HPDE6-E6E7 (cell line): ENCODE measurements around the gene SEPTIN8.
"Not testable (repeated sequence)": the region's sequence is repeated elsewhere in the genome, so short reads cannot be mapped to it uniquely, and the experiment has no call there.

Experiments used
- DNase-seq: peaks from one replicate; pipeline ENCODE4 v3.0.0; 2011; ENCODE audit warnings: missing footprints; ENCODE audit errors: extremely low spot score

SEPTIN8 gene

GRCh38 chr5:132812781-132813598 lies 36.0 kb upstream of the SEPTIN8 start, which contains the start of gene SOWAHA:
Gene SOWAHA (plus strand): TSS chr5:132813302. CDS start chr5:132813622, 320 bp downstream.
- no peak for DNase-seq

DNA sequence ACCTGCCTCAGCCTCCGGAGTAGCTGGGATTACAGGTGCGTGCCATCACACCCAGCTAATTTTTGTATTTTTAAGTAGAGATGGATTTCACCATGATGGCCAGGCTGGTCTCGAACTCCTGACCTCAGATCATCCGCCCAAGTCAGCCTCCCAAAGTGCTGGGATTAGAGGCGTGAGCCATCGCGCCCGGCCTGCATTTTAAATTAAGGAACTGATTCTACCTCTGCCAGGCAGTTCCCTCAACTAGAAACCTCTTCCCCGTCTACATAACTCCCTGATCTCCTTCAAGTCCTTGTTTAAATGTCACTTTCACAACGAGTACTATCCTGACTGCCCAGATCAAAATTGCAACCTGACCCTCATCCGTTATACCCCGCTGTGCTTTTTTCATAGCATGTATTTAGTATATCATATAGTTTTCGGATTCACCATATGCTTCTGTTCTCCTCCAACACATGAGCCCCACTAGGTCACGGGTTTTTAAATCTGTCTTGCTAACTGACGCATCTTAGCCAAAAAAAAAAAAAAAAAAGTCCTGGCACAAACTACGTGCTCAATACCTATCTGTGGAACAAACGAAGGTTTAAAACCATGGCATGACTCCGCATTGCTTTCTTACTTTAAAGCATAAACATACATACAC lies 35.2 kb upstream of the SEPTIN8 start:
- DNase-seq, result no peak

DNA sequence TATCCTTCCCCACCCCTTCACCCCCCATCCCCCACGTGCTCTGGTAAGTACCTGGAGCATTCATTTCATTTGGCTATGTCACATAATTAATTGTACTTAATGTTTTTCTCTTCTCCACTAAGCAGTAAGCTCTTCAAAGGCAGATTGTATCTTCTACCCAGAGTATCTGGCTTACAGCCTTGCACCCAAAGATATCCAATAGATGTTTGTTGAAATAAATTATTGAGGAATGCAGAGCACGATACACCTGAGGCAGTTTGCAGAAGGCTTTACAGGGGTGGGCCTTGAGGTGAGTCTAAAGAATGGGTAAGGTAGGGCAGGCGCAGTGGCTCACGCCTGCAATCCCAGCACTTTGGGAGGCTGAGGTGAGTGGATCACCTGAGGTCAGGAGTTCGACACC lies 33.6 kb upstream of the SEPTIN8 start:
- DNase-seq, result no peak

DNA sequence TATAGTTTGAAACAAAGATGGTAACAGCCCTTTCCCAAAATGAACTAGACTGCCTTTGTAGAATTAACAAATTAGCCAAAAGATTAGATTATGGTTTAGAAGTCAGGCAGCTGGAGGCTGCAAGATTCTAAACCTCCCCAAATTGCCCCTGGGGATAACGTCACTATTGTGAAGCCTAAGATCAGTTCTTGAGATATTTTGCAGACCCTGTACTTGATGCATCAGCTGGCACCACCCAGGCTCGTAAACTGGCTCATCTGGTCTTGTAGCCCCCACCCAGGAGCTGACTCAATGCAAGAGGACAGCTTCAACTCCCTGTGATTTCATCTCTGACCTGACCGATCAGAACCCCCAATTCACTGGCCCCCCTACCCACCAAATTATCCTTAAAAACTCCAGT lies 31.8 kb upstream of the SEPTIN8 start:
- DNase-seq, result no peak

- no peak for DNase-seq
Observed at GRCh38 chr5:132808448-132808847, 31.4 kb upstream of the SEPTIN8 start.

GRCh38 chr5:132807163-132807838 lies 30.3 kb upstream of the SEPTIN8 start:
- no peak for DNase-seq

GRCh38 chr5:132806804-132807162 lies 29.7 kb upstream of the SEPTIN8 start:
- not testable (repeated sequence) for DNase-seq

- DNase-seq, result not testable (repeated sequence)
Observed at GRCh38 chr5:132805872-132806271, 28.8 kb upstream of the SEPTIN8 start.

DNA sequence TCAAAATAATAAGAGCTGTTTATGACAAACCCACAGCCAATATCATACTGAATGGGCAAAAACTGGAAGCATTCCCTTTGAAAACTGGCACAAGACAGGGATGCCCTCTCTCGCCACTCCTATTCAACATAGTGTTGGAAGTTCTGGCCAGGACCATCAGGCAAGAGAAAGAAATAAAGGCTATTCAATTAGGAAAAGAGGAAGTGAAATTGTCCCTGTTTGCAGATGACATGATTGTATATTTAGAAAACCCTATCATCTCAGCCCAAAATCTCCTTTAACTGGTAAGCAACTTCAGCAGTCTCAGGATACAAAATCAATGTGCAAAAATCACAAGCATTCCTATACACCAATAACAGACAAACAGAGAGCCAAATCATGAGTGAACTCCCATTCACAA lies 27.2 kb upstream of the SEPTIN8 start:
- DNase-seq, result not testable (repeated sequence)

DNA sequence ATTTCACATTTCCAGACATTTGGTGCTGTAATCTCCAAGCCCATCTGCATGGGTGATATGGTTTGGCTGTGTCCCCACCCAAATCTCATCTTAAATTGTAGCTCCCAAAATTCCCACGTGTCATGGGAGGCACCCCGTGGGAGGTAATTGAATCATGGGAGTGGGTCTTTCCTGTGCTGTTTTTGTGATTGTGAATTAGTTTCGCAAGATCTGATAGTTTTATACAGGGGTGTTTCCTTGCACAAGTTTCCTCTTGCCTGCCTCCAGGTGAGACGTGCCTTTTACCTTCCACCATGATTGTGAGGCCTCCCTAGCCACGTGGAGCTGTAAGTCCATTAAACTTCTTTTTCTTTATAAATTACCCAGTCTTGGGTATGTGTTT lies 25.6 kb upstream of the SEPTIN8 start:
- DNase-seq, result not testable (repeated sequence)

DNA sequence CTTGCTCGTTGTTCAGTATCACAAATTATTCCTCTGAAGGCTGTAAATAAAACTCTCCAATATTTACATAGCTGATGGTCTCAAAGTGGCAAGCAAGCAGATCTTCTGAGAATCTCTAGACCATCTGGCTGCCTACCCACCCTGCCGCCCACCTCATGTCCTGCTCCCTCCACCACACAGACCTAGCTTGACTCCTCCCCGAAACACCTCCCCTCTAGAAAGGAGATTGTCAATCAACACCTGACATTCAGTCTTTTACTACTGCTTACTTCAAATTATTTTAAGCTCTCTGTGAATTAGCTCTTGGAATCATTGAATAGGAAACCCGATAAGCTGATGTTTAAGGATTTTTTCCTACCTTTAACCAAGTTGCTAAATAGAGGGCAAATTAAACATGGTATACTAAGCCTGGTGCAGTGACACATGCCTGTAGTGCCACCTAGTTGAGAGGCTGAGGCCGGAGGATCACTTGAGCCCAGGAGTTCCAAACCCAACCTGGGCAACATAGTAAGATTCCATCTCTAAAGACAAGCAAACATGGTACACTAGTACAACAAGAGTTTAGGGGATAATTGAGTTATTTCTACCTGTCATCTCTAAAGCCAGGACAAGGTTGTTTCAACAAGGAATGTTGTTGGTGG lies 25.1 kb upstream of the SEPTIN8 start:
- no peak for DNase-seq

DNA sequence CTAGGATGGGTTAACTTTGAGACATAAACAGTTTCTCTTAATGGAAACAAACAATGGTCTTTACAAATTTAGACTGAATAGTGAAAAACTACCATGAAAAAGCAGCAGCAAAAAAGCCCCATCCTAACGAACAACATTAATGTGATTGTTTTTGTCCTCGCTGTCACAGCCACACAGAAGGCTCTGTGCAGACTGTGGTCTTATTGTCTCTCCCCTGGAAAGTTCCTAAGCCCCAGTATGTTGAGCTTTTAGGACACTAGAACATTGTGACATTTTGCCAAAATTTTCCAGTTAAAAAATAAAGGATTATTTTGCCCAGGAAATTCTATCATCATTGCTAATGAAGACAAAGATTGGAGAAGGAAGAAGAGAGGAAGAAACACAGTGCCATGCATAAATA lies 23.5 kb upstream of the SEPTIN8 start:
- no peak for DNase-seq

DNA sequence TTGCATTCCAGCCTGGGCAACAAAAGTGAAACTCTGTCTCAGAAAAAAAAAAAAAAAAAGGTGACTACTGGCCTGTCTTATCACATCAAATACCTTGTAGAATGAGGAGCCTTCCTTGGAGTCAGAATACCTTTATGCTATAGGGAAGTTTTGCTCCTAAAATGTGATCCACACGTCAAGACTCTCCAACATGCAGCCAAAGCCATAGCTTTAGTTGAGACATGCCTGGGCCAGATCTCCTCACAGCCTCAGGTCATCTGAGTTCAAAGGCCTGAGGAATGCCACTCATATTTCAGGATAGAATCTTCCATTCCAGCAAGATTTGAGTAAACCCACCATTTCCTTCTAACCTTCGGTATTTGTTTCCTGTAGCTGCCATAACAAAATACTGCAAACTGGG lies 22.4 kb upstream of the SEPTIN8 start:
- DNase-seq, result no peak

DNA sequence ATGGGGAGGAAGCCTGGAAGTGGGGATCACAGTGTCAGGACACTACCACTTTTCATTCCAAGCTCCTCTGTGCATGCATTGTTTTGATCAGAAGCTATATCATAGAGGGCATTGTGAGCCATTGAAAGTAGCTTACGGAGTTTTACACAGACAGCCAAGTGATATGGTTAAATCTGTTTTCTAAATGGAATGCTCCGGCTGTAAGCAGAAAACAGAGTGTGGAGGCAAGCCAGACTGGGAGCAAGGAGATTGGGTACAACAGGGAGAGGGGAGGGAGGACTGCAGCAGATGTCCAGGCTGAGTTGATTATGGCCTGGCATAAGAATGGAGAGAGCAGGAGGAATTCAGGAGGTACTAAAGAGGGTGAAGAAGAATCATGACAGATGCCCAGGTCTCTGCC lies 20.6 kb upstream of the SEPTIN8 start:
- no peak for DNase-seq

- DNase-seq, result no peak
Observed at GRCh38 chr5:132791026-132791425, 14.0 kb upstream of the SEPTIN8 start.

GRCh38 chr5:132790201-132790865 lies 13.3 kb upstream of the SEPTIN8 start:
- no peak for DNase-seq

GRCh38 chr5:132788990-132789886 lies 12.2 kb upstream of the SEPTIN8 start:
- DNase-seq, result no peak

DNA sequence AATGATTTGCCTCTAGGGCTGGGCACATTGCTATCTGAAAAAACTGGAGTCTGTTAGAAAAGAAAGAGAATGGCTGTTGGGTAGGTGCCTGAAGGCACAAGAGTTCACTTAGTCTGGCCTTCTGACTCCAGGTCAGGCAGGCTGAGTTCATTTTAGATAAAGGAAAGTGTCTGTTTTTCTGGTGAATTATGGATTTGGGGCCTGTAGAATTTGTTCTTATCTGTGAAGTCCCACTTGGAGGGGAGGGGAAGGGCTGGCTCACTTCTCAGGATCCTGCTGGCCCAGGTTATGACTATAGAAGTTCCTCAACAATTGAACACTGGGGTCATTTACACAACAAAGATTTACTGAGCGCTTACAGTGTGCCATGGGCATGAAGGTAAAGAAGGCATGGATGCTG lies 11.5 kb upstream of the SEPTIN8 start:
- DNase-seq, result no peak

GRCh38 chr5:132787076-132787475 lies 10.0 kb upstream of the SEPTIN8 start:
- no peak for DNase-seq

- DNase-seq, result no peak
Observed at GRCh38 chr5:132785864-132786263, 8.8 kb upstream of the SEPTIN8 start.

GRCh38 chr5:132785365-132785764 lies 8.3 kb upstream of the SEPTIN8 start:
- DNase-seq, result no peak
